Brain microvascular endothelial cell (primary cell): ENCODE results near the gene BUB3.

Experiments
- DNase-seq: peaks from one replicate; pipeline ENCODE4 v3.0.0-alpha.2; 2020
- H3K27ac ChIP-seq: fragments of 250-450 bp; sonication (Bioruptor Pico); 2 replicates; pipeline ENCODE4 v1.5.1; 2020; ENCODE audit warnings: mild to moderate bottlenecking, moderate library complexity
- H3K27me3 ChIP-seq: fragments of 250-450 bp; sonication (Bioruptor Pico); replicated peaks from 2 replicates; pipeline ENCODE4 v1.5.1; 2020; ENCODE audit warnings: mild to moderate bottlenecking
- H3K36me3 ChIP-seq: fragments of 250-450 bp; sonication (Bioruptor Pico); replicated peaks from 2 replicates; pipeline ENCODE4 v1.5.1; 2020; ENCODE audit warnings: mild to moderate bottlenecking
- H3K4me3 ChIP-seq: 2 replicates; pipeline ENCODE4 v1.5.1; 2011; ENCODE audit warnings: low read depth, mild to moderate bottlenecking, control low read depth, low read length, moderate library complexity
- CTCF ChIP-seq: IDR thresholded peaks from 2 replicates; pipeline ENCODE4 v1.5.1; 2011; ENCODE audit warnings: low read depth, mild to moderate bottlenecking, moderate library complexity, low read length, control low read depth, inconsistent platforms; ENCODE audit errors: missing control alignments
- in situ Hi-C: cut with HindIII; loops from 2 replicates; pipeline ENCODE4 v1.10.0; 2017; ENCODE audit warnings: low sequenced_read_pairs, low pct_ligation_motif_present

BUB3 gene

GRCh38 chr10:123140164-123140982, 13.8 kb upstream of the BUB3 start:
- H3K27me3 ChIP-seq = peaks cover 94% of the 10 kb centered on the region
- H3K4me3 ChIP-seq = no peak overlapping the region
- no peak for DNase-seq
- H3K36me3 ChIP-seq = no peaks in the 10 kb centered on the region
- in situ Hi-C loops = no loop called here
- no peak overlapping the region for H3K27ac ChIP-seq
- TF ChIP-seq CTCF = peak; percentile 1

GRCh38 chr10:123140983-123141390, 13.2 kb upstream of the BUB3 start:
- Histone ChIP-seq H3K36me3 (no peaks in the 10 kb centered on the region), H3K27ac (no peak overlapping the region), H3K27me3 (peaks cover 94% of the 10 kb centered on the region), H3K4me3 (no peak overlapping the region)
- no peak for TF ChIP-seq CTCF
- no peak for DNase-seq
- in situ Hi-C loops = no loop called here

- Histone ChIP-seq H3K27me3 (peaks cover 93% of the 10 kb centered on the region), H3K4me3 (no peak overlapping the region), H3K27ac (no peak overlapping the region), H3K36me3 (no peaks in the 10 kb centered on the region)
- in situ Hi-C loops = no loop called here
- no peak for DNase-seq
- no peak for TF ChIP-seq CTCF
Measured at GRCh38 chr10:123141791-123142700, 12.2 kb upstream of the BUB3 start.

GRCh38 chr10:123142701-123143161, 11.5 kb upstream of the BUB3 start:
- no peak for DNase-seq
- Histone ChIP-seq H3K27me3 (peaks cover 93% of the 10 kb centered on the region), H3K4me3 (no peak overlapping the region), H3K36me3 (no peaks in the 10 kb centered on the region), H3K27ac (no peak overlapping the region)
- no peak for TF ChIP-seq CTCF
- in situ Hi-C loops = no loop called here

GRCh38 chr10:123143162-123143824, 10.9 kb upstream of the BUB3 start:
- Histone ChIP-seq H3K36me3 (no peaks in the 10 kb centered on the region), H3K27ac (no peak overlapping the region), H3K4me3 (no peak overlapping the region), H3K27me3 (peaks cover 94% of the 10 kb centered on the region)
- TF ChIP-seq CTCF = no peak
- no peak for DNase-seq
- in situ Hi-C loops = no loop called here
